Coronary artery (tissue), 2 donors: ENCODE results near the gene SLC7A1.

Experiments used
- DNase-seq: peaks from one replicate; pipeline ENCODE4 v3.0.0-alpha.2; 2017; ENCODE audit warnings: low spot score
- H3K27ac ChIP-seq, 2 donors: fragments of 200-600 bp; sonication (generic); one replicate each; pipeline ENCODE4 v1.5.1; 2016 to 2019
- H3K4me3 ChIP-seq: fragments of 200-600 bp; sonication (generic); 2 replicates; pipeline ENCODE4 v1.5.1; 2016; ENCODE audit warnings: mild to moderate bottlenecking, moderate library complexity
- CTCF ChIP-seq: fragments of 200-600 bp; sonication (generic); IDR thresholded peaks from one replicate; pipeline ENCODE4 v1.5.1; 2019; ENCODE audit warnings: antibody characterized with exemption

The SLC7A1 gene

GRCh38 chr13:29594710-29595379, 643 bp downstream of the SLC7A1 start:
- DNase-seq = peak; percentile 86
- Histone ChIP-seq H3K4me3 (peak overlapping the region; percentile 98), H3K27ac (peak overlapping the region; percentile 78 to 93)
- no peak for TF ChIP-seq CTCF

- H3K27ac ChIP-seq = peak overlapping the region; percentile 78 to 93
- peak overlapping the region; percentile 98 for H3K4me3 ChIP-seq
- TF ChIP-seq CTCF = no peak
- peak; percentile 75 for DNase-seq
Measured at GRCh38 chr13:29594303-29594709, 1.2 kb downstream of the SLC7A1 start.

- DNase-seq = no peak
- Histone ChIP-seq H3K4me3 (peak overlapping the region; percentile 98), H3K27ac (peak overlapping the region; percentile 78 to 93)
Measured at GRCh38 chr13:29593605-29594297, 1.7 kb downstream of the SLC7A1 start.

GRCh38 chr13:29591310-29591709, 4.2 kb downstream of the SLC7A1 start:
- no peak for DNase-seq
- H3K27ac ChIP-seq = no peak overlapping the region
- no peak for TF ChIP-seq CTCF
- H3K4me3 ChIP-seq = no peak overlapping the region

More at GRCh38 chr13:29593605-29594297, 1.7 kb downstream of the SLC7A1 start:
- no peak for TF ChIP-seq CTCF

GRCh38 chr13:29589967-29590366, 5.5 kb downstream of the SLC7A1 start:
- DNase-seq = no peak
- no peak for TF ChIP-seq CTCF
- no peak overlapping the region for H3K4me3 ChIP-seq
- no peak overlapping the region for H3K27ac ChIP-seq

- no peak for TF ChIP-seq CTCF
- no peak for DNase-seq
- Histone ChIP-seq H3K4me3 (no peak overlapping the region), H3K27ac (no peak overlapping the region)
Measured at GRCh38 chr13:29589234-29589633, 6.3 kb downstream of the SLC7A1 start.

GRCh38 chr13:29587645-29588044, 7.8 kb downstream of the SLC7A1 start:
- Histone ChIP-seq H3K27ac (no peak overlapping the region), H3K4me3 (no peak overlapping the region)
- no peak for DNase-seq
- TF ChIP-seq CTCF = no peak
